GM18517 (cell line): ENCODE results near the gene SRRT.

Experiments
- ATAC-seq: cut with Tn5 transposase; IDR thresholded peaks from one replicate; pipeline ENCODE4 v1.9.1; 2021; ENCODE audit warnings: mild to moderate bottlenecking, moderate library complexity; ENCODE audit not compliant: unreplicated experiment

SRRT gene

GRCh38 chr7:100874577-100875355, at the start of gene SRRT:
Gene SRRT, plus strand, starts transcription at chr7:100875103. Its CDS starts 488 bp downstream, at chr7:100875591.
- peak; percentile 70 for ATAC-seq

- ATAC-seq, result no peak
Observed at GRCh38 chr7:100825215-100825671, 49.7 kb upstream of the SRRT start.

- ATAC-seq, result no peak
Observed at GRCh38 chr7:100825751-100826513, 49.0 kb upstream of the SRRT start.

- no peak for ATAC-seq
Observed at GRCh38 chr7:100826514-100827329, 48.2 kb upstream of the SRRT start.

- ATAC-seq, result no peak
Observed at GRCh38 chr7:100827330-100828226, 47.3 kb upstream of the SRRT start, which contains the start of gene EPHB4. Gene EPHB4, minus strand, starts transcription at chr7:100827523. Its CDS starts 493 bp downstream, at chr7:100827030.

GRCh38 chr7:100829150-100829716, 45.7 kb upstream of the SRRT start:
- ATAC-seq, result no peak

GRCh38 chr7:100830396-100830795, 44.5 kb upstream of the SRRT start:
- ATAC-seq, result no peak

GRCh38 chr7:100832281-100832633, 42.6 kb upstream of the SRRT start:
- no peak for ATAC-seq

GRCh38 chr7:100835903-100836811, 38.7 kb upstream of the SRRT start:
- ATAC-seq, result no peak

- ATAC-seq, result no peak
Observed at GRCh38 chr7:100836812-100837098, 38.1 kb upstream of the SRRT start.

GRCh38 chr7:100837099-100837836, 37.6 kb upstream of the SRRT start:
- peak; percentile 61 for ATAC-seq

GRCh38 chr7:100839361-100839760, 35.5 kb upstream of the SRRT start:
- ATAC-seq, result no peak

GRCh38 chr7:100840470-100841100, 34.3 kb upstream of the SRRT start:
- no peak for ATAC-seq

- no peak for ATAC-seq
Observed at GRCh38 chr7:100847360-100847759, 27.5 kb upstream of the SRRT start.

GRCh38 chr7:100852048-100852872, 22.6 kb upstream of the SRRT start, which contains the start of gene SLC12A9:
Gene SLC12A9, plus strand, starts transcription at chr7:100852713. Its CDS starts 1,485 bp downstream, at chr7:100854198.
- ATAC-seq, result peak; percentile 72

GRCh38 chr7:100854146-100854895, 20.6 kb upstream of the SRRT start:
- no peak for ATAC-seq
